ENCODE data around the gene ALOX5AP.

ALOX5AP gene

DNA sequence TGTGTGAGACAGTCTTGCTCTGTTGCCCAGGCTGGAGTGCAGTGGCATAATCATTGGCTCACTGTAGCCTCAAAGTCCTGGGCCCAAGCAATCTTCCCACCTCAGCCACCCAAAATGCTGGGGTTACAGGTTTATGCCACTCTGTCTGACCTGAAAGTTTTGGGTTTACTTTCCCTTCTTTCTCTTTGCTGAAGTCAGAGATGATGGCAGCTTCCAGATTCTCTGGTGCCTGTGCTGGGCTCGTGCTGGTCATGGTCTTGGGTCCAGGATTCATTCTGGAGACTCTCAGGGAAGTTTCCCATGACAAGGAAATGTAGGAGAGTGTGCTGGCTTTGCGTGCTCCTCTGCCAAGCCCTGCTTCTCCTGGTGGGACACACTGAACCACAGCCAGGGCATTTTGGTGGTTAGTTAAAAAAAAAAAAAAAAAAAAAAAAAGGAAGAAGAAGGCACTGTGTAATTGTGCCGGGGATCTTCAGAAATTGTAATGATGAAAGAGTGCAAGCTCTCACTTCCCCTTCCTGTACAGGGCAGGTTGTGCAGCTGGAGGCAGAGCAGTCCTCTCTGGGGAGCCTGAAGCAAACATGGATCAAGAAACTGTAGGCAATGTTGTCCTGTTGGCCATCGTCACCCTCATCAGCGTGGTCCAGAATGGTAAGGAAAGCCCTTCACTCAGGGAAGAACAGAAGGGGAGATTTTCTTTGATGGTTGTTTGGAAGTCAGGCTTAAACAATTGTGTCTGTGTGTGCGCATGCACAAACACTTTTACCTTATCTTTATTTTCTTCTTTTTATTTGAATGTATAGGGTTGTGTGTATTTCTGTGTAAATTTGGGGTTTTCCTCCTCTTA lies at the start of gene ALOX5AP:
TSS of gene ALOX5AP (plus strand) at position 519 of the 847 bp plus-strand sequence. CDS start at position 582, 63 bp downstream.
- DNase-seq: peak; percentile 51

DNA sequence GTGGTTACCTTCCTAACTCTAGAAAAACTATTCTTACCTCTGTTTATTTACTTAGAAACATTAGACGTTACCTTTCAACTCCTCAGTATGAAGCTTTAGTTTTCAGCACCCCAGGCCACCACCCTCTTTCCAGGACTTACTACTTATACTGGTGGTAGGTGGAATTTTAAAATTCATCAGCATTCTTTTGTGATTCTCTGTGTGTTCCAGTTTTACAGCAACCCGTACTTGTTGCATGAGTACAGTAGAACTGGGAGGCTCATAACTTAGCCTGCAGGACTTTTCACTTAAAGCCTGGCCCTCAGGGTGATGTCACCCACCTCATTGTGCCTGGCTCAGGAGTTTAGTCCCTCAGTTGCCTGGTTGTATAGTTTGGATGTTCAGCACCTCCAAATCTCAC lies 49.4 kb upstream of the ALOX5AP start:
- DNase-seq: no peak

GRCh38 chr13:30687601-30688000 lies 47.7 kb upstream of the ALOX5AP start:
- DNase-seq: no peak

GRCh38 chr13:30689752-30690151 lies 45.6 kb upstream of the ALOX5AP start:
- no peak for DNase-seq

GRCh38 chr13:30690282-30691188 lies 44.8 kb upstream of the ALOX5AP start:
- DNase-seq: peak; percentile 31

DNA sequence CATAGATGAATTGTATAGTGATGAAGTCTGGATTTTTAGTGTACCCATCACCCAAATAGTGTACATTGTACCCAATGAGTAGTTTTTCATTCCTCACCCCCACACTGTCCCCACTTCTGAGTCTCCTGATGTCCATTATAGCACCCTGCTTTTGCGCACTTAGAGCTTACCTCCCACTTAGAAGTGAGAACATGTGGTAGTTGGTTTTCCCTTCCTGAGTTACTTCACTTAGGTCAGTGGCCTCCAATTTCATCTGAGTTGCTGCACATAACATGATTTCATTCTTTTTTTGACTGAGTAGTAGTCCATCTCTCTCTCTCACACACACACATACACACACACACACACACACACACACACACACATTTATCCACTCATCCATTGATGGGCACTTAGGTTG lies 43.2 kb upstream of the ALOX5AP start:
- no peak for DNase-seq

DNA sequence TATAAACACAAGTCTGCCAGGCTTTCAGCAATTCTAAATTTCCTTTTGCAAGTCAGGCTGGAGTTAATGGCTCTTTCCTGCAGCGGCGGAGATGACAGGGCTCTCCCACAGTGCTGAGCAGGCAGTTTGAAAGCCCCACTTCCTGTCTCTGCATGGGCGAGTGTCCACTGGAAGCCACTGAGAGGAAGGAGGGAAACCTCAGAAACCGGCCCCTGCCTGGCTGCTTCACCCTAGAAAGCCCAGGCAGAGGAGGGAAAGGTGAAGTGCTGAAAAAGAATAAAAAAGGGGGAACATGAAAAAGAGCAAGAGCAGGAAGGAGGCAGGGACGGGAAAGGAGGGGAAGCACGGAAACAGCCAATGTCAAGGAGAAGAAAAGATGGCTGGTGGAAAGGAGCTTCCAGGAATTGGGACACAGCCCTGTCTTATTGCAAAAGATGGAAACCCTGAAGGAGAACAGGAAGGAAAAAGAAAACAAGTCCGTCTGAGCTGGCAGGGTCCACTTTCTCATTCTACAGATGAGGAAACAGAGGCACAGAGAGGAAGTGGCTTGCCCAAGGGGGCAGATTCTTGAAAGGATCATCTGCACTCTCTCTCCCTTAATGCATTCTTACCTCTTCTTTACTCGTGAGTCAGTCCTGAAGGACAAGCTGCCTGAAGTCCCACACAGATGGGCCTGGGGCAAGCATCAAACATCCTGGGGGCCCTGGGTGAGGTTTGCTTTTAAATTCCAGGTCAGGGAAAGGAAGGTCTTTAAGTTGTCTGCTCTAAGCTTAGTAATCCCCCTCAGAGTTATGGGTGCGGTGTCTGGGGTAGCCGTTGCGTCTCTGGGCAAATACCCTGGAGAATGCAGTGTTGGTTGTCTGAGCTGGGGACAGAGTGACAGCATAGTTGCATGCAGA lies 38.8 kb upstream of the ALOX5AP start:
- no peak for DNase-seq

DNA sequence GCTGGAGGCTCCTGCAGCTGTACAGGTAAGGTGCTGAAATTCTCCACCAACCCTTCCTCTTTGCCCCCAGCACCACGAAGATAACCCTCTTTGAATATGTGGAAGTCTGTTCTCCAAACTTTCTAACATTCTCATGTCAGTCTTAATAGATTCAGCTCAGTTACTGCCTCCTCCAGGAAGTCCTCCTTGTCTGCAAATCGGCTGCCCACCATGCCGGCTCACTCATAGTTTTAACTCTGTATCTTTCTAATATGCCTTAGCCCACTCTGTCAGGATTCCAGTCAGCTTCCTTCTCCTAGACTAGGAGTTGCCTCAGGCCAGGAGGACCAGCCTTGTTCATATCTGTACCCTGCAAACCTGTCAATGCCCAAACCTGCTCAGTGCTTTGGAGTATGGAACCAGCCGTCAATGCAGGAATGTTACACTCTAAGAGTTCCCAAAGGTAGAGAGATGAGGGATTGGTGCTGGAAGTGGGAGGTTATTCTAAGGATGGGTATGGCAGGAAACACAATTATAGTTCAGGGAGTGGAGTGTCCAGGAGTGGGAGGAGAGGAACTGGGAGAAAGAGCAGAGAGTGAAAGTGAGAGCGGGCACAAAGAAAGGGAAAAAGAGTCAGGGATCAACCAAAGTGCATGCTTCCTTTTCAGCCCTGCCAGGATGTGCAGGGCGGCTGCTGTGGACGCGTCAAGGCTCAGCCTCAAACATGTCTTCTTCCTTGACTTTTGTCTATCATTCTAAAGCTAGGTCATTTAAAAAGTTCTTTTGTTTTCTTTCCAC lies 38.0 kb upstream of the ALOX5AP start:
- DNase-seq: no peak

DNA sequence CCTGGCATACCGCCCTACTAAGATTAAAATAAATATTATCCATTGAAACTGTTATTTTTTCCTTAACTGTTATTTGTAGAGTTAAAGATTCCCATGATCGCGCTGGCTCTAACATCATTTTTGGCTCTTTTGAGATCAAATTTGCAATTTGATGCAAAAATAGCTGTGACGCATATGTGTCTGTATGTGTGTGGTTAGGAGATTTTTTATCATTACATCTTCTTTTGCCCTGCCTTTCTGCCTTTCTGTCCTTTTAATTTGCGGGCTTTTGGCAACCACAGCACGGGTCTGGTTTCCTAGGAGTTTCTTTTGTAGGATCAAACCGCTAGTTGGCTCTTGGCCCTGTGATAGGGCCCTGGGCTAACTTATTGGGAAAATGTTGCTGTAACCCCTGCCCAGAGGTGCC lies 37.3 kb upstream of the ALOX5AP start:
- DNase-seq: no peak

- DNase-seq: no peak
These were observed 36.8 kb upstream of the ALOX5AP start for GRCh38 chr13:30698488-30699005.

GRCh38 chr13:30700364-30700763 lies 35.0 kb upstream of the ALOX5AP start:
- no peak for DNase-seq

GRCh38 chr13:30702006-30702405 lies 33.3 kb upstream of the ALOX5AP start:
- no peak for DNase-seq

DNA sequence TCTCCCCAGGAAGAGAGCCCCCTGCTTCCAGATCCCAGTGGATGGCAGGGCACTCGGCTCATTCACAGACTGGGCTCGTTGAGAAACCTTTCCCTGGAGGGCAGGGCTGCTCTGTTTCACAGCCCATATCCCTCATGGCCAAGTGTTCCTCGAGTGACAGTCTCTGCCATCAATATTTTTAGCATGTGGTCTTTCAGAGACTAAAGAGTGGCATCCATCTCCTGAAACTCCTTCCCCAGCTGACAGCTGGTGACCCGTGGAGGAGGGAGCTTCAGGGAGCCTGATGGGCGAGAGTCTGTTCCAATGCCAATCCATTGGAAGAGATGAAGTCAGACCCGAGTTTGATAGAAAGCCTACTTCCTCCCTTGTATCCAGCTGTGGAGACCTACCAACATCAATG lies 30.7 kb upstream of the ALOX5AP start:
- DNase-seq: no peak

- DNase-seq: no peak
These were observed 29.7 kb upstream of the ALOX5AP start for GRCh38 chr13:30705680-30706079.

DNA sequence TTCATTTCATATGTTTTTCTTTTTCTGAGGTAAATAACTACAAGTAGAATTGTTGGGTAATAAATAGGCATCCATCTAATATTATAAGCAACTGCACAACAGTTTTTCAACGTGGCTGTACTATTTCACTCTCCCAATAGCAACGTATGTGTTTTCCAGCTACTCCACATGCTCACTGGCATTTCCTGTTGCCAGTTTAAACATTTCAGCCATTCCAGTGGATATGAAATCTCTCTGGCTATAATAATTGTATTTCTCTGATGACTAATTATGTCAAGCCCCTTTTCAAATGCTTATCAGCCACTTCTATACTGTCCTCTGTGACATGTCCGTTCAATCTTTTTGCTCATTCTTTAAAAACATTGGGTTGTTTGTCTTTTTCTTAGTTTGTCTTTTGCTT lies 26.8 kb upstream of the ALOX5AP start:
- no peak for DNase-seq

DNA sequence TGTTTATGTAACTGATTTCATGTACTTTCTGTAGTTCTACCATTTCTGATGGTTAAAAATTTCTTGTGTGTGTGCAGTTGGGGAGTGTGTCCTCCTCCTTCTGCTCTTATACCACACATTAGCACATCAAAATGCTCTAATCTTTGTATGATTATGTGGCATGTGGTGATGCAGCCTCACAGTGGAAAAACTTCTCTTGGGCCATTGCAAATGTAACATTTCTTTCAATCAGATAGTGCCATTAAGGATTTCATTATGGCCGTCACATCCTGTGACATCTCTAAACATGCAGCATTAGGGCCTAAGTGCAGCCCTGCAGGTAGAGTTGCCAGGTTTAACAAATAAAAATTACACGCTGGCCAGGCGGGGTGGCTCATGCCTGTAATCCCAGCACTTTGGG lies 24.9 kb upstream of the ALOX5AP start:
- no peak for DNase-seq

GRCh38 chr13:30711375-30711774 lies 24.0 kb upstream of the ALOX5AP start:
- no peak for DNase-seq

- no peak for DNase-seq
These were observed 23.5 kb upstream of the ALOX5AP start for GRCh38 chr13:30711837-30712236.

DNA sequence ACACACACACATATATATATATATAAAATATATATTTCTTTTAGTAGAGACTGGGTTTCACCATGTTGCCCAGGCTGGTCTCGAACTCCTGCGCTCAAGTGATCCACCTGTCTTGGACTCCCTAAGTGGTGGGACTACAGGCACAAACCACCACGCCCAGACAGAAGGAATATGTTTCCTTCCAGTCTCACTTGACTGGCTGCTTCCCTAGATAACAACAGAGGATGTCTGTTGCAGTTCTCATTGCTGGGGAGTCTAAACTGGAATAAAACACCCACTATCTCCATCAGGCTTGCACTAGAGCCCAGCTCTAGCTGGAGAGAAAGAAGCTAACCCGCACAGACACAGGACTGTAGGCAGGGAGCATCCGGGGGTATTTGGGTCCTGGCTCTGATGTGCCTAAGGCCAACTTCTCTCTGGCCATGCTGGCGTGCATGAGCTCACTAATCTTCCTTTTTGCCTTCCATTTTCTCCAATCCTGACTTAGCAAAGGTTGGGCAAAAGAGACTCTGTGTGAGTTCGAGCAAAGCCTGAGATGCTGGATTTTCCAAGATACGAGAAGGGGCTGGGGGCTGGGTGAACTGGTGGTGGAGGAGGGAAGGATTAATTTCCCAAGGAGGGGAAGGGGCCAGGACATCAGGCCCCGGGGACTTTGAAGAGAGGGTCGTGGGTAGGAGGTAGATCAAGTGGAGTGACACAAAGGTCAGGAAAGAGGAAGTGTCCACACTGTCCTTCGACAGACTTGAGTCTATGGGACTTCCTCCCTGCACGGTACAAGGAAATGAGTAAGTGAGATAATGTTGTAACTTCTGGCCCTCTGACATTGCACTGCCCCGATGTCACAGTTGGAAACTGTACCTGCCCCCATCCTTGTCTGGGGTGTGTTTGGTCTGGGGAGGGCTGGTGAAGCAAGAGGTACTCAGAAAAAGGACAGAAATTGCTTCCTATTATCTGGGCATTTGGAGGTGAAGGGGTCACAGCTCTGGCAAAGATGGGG lies 22.5 kb upstream of the ALOX5AP start:
- DNase-seq: no peak

GRCh38 chr13:30714629-30715371 lies 20.5 kb upstream of the ALOX5AP start:
- no peak for DNase-seq
